ENCODE data around the gene SRR.
"Not testable (repeated sequence)": the region's sequence is repeated elsewhere in the genome, so short reads cannot be mapped to it uniquely, and the experiment has no call there.

The SRR gene, protein sequence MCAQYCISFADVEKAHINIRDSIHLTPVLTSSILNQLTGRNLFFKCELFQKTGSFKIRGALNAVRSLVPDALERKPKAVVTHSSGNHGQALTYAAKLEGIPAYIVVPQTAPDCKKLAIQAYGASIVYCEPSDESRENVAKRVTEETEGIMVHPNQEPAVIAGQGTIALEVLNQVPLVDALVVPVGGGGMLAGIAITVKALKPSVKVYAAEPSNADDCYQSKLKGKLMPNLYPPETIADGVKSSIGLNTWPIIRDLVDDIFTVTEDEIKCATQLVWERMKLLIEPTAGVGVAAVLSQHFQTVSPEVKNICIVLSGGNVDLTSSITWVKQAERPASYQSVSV

DNA sequence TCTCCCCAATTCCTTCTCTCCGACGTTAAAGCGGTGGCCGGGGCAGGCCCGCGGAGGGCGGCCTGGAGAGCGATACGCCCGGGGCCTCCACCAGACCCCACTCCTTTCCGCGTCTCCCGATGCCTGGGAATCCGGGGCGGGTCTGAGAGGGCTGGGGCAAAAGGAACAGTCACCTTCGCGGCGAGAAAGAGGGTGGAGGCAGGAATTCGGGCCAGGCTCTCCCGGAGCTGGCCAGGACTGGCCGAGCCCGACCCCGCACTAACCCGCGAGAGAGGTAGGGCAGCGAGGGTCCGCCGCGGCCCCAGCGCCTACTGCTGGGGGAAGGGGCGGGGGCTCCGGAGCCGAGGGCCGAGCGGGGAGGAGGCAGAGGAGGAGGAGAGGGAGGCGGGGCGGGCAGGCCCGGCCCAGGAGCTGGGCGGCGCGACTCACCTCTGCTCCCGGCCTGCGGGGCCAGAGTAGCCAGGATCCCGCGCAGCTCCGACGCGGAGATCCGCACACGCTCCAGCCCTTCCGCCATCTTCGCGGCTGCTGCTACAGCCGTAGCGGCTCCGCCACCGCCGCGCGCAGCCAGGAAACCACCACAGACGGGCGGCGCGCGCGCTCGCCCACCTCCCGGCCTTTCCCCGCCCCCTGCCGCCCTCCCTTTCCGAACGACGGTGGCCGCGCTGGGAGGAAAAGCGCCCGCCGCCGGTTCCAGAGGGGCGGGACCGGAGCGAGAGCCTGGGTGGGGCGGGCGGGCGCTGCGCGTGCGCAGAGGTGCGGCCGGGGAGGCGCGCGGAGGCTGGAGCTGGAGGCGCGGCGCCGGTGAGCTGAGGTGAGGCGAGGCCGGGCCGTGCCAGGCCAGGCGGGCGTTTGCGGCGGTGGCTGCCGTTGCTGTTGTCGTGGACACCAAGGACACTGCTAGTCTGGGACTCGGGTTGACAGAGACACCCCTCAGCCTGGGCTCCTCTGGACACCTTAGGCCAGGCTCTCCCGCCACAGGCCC, at the start of gene SRR, which contains the start of gene SMG6:
TSS of gene SRR (plus strand) at position 747 of the 985 bp plus-strand sequence. CDS start 11,611 bp downstream, outside the sequence.
TSS of gene SMG6 (minus strand) at position 582 of the 985 bp plus-strand sequence. CDS start at position 517, 65 bp downstream.
- DNase-seq = peak; percentile 87

DNA sequence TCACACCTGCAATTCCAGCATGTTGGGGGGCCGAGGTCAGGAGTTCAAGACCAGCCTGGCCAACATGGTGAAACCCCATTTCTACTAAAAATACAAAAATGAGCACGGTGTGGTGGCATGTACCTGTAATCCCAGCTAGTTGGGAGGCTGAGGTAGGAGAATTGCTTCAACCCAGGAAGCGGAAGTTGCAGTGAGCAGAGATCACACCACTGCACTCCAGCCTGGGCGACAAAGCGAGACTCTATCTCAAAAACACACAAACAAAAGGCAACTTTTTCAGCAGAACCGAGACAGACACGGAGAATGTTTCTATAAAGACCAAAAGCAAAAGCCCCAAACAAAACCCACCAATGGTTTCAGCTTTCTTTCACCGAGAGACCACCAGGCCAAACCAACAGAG, 44.9 kb upstream of the SRR start:
- not testable (repeated sequence) for DNase-seq

DNA sequence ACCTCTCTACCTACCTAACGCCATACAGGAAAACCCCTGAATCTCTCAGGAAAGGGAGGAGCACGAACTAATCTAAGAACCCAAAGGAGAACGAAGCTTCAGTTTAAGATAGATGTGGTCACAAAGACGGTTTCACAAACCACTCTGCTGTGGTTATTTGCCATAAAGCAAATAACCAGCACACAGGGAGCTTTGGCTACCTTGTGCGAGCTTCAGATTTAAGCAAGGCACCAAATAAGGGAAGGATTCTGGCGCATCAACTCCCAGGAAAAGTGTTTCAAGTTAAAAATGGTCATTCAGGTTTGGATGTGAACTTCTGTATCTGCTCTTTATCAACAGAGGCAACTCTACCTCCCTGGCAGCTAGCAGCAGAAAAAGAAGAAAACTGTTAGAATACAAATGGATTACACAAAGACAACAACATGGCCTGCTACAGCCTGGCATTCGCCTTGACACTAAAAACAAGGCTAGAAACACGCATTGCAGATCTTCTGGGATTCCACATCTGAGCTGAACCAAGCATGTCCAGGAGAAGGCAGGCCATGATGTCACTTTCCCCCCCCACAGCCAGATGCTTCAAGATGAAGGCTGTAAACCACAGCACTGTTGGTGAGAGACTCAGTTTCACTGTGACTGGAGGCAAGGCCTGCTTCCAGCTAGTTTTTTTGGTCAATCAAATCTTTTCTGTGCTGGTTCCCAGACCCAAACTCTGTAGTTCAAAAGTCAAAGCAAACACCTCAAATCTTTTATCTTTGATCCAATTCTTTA, 43.8 kb upstream of the SRR start:
- peak; percentile 72 for DNase-seq

DNA sequence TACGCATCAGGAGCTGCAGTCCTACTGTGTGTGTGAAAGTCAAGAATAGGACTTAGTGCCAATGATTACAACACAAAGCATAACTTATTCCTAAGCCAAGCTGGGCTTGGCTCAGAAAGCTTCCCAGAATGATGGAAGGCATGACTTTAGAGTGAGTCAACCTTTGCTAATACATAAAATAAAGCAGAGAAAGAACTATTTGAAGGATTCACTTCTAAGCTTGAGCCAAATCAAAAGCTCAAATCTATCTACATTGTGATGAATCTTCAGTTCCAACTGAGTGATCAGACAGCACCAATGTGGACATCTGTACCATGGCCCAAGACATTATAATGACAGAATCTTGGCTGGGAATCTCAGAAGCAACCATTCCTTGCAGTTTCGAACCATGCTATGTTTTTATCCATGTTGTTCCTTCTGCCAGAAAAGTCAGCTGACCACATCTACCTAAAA, 41.6 kb upstream of the SRR start:
- DNase-seq = peak; percentile 89

DNA sequence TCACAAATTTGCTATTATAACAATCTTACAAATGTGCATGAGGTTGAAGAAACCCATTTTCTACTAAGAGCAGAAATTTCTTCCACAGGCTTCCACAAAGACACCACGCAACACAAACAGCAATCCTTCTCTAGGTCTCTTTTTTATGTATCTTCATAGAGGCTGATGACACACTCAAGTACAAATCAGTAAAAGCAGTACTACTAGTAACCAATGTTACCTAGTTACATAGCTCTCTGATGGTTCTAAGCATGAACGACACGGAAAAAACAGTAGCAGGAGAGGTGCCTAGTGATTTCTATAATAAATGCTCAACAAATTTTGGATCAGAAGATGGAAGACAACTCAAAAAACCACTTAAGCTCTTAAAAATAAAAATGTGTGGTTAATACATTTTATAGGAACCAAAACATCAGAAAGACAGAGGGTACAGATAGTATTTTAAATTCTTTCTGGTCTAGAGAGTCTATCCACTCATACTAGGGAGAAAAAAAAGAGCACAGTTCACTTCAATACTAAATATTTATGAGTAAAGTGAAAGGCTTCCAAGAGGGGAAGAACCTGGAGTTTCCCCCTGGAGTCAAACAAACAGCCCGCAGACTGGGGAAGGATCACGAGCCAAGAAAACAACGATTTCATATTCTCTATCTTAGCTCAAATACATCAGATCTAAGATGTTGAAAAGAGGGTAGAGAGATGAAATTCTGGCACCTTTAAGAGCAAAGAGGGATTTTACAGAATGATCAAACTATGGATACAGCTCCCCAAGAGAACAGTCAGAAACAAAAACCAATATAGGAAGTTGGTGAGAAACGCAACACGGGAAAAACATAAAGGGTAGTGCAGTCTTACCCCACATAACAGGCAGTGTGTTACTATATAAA, 40.3 kb upstream of the SRR start:
- peak; percentile 57 for DNase-seq

DNA sequence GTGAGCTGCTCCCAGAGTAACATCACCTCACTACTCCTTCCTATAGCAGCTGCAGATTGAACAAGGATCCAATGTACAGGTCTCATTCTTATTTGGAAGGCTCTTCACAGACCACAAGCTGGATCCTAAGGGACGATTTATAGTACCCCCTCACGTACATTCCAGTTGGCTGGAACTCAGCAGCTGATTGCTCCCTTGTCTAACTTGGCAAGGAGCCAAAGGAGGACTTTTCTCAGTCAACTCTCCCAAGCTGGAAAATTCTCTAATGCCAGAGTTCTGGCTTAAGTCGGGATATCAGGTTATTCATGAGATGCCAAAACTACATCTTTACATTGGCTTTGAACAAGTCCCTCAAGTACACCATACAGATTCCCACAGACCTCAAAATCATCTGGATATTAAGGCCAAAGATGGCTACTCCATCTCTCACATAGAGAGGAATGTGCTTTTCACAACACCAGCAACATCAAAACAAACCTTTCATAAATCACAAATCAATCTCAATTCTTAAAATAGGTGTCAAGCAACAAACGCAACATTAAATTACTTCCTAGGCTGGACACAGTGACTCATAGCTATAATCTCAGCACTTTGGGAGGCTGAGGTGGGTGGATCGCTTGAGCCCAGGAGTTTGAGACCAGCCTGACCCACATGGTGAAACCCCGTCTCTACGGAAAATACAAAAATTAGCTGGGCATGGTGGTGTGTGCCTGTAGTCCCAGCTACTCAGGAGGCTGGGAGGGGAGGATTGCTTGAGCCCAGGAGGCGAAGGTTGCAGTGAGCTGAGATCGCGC, 39.5 kb upstream of the SRR start:
- peak; percentile 82 for DNase-seq

DNA sequence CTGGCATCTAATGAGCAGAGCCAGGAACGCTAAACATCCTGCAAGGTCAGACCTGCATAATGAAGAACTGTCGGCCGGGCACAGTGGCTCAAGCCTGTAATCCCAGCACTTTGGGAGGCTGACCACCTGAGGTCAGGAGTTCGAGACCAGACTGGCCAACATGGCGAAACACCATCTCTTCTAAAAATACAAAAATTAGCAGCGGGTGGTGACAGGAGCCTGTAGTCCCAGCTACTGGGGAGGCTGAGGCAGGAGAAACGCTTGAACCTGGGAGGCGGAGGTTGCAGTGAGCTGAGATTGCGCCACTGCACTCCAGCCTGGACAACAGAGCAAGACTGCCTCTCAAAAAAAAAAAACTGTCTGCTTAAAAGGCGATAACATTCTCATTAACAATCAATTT, 38.6 kb upstream of the SRR start:
- DNase-seq = not testable (repeated sequence)

DNA sequence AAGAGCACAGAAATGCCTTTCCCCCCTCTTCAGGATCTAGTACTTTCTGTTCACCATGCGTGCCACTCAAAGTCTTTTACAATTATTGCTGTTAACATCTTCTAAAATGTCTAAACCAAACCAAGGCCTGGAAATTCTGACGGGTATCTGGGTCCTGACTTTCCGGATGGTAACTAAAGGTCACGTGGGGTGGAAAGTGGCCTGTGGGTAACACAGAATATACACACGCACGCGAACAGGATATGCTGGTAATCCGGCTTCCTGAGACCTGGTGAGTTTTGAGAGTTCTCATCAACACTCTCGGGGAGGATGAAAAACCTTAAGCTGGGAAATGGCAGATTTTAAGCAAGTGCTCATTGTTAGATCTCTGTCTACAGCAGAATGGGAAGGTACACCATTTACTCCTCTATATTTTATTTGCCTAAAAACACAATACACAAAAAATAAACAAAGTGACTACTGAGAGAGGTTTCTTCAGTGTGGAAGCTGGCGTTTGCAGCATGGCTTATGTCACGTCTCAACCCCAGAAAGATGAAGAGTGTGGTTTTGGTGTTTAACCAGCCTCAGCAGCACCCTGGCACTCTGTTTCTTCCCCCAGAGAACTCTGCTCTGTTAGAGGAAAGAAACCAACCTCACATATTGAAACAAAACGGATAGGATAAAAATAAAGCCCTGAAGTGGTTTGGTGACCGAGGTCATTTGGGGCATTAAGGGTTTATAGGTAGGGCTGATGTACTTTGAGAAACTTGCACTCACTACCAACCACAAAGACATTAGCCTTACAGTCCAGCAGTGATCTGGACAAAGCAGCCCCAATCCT, 37.5 kb upstream of the SRR start:
- DNase-seq = no peak

DNA sequence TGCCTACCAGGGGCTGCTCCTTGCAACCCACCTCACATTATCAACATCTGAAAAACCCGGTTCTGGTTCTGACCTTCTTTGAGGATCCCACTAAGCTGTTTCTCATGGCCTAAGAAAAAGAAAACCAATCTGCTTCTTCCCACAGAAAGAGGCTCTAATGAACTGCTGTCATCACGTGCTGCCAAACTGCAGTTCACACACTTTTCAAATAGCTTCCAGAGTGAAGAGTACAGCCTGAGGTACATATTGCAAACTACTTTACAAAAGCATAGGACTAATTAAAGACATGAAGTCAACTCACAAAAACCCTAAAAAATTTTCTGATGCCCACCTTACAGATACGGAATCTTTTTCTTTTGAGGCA, 36.9 kb upstream of the SRR start:
- no peak for DNase-seq

DNA sequence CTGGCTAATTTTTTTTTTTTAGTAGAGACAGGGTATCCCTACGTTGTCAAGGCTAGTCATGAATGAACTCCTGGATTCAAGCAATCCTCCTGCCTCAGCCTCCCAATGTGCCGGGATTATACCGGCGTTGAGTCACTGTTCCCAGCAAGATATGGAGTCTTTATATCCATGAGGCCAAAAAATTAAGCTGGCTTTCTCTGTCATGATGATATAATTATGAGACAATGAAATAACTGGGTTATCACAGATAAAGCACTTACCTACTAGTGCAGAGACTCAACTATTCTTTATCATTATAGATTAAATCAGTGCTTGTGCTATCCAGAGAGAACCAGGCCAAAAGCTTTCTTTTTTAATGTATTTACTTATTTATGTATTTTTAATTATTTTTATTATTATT, 36.4 kb upstream of the SRR start:
- no peak for DNase-seq

DNA sequence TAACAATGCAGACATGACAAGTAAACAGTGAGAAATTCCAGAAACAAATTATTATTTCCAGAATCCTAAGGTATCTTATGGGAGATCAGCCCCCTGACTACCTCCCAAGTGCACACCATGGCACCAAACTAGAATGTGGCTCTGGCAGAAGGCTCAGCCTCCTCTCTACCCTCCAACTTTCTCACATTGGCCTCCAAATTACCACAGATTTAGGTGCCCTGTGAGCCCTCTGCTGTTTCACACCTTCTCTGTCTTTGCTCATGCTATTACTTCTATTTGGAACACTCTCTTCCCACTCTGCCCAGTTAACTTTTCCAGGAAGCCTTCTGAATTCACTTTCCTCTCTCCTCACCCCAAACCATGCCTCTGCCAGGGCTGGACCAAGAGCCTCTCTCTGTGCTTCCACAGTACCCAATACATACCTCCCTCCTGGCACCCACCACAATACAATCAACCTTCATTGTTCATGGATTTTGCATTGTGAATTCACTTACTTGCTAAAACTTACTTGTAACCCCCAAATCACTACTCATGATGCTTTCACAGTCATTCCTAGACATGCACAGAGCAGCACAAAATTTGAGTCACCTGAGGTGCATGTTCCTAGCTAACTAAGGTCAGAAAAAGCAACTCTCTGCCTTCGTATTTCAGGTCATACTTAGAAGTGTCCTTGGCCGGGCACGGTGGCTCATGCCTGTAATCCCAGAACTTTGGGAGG, 31.6 kb upstream of the SRR start:
- no peak for DNase-seq

DNA sequence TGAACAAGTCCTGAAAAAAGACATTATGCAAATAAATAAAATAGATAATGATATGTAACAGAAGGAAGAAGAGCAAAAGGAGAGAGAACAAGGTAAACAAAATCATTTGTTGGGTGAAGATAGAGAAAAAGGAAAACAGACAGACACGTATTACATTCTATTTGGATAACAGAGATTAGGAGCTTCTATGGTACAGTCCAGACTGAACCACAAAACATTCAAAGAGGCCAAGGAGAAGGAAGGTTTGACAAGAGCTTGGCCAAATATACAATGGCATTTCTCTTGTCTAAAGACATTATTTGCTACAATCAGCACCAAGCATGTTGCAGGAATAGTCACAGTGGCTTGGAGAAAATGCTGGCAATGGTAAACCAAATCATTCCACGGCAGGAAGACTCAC, 29.3 kb upstream of the SRR start:
- no peak for DNase-seq

DNA sequence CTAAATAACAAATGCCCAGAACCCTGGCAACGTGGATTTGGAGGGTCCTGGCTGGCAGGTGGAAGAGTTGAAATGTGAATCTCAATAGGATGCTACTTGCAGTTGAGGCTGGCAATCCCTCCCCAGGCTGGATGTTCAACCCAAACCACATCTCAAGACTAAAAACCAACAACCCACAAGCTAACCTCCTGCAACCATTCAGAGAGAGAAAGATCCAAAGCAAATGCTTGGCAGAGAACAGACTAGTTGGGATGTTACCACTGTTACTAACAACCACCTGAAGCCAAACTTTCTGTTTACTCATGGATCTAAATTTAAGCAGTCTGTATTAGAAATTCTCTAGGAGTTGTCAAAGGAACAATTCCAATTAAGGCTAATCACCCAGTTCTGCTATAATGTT, 28.0 kb upstream of the SRR start:
- DNase-seq = no peak

DNA sequence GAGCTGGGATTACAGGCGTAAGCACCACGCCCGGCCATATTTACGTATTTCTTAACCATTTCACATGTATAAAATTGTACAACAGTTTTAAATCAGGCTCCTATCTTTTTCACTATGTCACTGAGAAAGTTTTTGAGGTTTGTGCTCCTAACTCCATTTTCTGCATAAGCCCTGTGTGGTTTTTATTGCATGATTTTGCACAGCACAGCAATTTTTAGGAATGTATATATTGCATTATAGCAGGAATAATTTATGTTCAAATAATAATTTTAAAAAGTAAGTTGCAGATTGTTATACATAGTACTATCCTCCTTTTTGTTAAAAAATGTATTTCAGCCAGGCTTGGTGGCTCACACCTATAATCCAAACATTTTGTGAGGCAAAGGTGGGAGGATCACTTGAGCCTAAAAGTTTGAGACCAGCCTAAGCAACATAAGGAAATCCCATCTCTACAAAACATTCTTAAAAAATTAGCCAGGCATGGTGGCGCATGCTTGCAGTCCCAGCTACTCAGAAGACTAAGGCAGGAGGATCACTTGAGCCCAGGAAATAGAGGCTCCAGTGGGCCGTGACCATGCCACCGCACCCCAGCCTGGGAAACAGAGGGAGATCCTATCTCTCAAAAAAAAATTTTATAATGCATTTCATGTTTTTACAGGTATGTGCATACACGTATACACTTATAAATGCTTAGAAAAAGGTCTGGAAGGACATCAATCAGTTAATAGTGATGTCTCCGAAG, 26.1 kb upstream of the SRR start:
- DNase-seq = no peak

DNA sequence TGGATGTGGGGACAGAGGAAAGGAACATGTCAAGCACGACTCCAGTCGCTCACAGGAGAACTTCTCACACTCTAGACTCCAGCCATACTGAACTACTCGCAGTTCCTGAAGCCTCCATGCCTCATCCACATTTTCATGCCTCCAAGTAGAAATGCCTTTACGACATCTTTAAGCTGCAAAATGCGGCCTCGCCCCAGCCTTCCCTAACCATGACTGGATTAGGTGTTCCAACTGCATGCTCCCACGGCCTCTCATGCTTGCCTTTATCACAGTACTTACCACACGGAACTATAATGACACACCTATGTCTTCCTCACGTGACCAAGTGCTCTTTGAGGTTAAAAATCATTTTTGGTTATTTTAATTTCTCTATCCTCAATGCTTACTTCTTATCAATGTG, 24.0 kb upstream of the SRR start:
- no peak for DNase-seq

DNA sequence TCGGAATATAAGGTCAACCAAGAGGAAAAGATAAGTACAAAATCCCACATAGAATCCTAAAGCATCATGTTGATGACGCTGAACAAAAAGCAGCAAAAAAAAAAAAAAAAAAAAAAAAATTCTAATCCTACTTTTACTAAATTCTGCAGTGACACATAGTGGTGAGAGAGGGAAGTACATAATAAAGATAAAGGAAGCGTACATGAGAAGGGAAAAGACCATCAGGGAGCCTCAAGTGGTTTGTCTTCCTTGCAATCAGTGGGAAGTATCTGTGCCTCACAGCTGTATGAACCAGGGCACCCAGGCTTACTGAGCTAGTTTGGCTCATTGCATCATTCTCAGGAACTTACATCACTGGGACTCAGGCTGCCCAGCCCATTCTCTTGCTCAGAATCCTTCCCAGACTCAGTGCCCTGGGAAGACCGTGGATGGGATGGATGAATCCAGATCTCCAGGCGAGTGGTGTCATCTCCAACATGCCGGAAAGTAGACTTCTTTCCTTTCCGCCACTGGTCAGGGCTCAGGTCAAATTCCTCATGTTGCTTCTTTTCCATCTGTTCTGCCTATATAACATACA, 21.4 kb upstream of the SRR start:
- DNase-seq = peak; percentile 91

DNA sequence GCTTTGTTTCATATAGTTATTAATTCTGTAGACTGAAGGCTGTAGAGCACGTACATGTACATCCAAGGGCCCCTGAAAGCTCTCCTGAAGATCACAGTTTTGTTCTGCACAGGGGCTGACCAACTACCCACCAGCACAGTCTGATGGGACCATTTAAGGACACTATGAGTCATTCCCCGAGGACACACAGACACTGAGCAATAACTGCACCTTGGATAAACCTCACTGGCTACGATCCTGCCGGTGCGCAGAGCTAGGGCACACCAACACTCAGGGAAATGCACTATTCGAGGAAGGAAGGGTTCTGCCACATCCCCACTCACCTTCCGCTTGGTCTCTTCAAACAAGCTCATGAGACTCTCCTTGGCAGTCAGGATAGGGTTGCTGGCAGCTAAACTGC, 20.4 kb upstream of the SRR start:
- DNase-seq = no peak

DNA sequence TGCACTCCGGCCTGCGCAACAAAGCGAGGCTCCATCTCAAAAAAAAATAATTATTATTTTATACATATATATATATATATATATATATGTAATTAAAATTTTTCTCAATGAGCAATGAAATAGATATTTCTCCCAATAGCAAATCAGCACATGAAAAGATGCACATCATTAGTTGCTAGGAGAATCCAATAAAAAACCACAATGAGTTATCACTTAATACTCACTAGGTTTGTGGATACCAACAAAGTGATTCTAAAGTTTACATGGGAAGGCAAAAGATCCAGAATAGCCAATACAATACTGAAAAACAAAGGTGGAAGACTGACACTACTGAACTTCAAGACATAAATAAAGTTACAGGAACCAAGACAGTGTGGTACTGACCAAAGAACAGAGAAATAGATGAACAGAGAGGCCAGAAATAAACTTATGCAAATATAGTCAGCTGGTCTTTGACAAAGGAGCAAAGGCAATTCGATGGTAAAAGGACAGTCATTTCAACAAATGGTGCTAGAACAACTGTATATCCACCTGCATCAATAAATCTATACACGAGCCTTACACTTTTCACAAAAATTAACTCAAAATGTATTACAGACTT, 13.8 kb upstream of the SRR start:
- no peak for DNase-seq
